Inflammatory macrophage treated with lipopolysaccharide for 4 hours (primary cell): Measurements from ENCODE around the gene PRKCD.

Experiments
- DNase-seq: peaks from one replicate; pipeline ENCODE4 v3.0.0-alpha.2; 2020

PRKCD gene

GRCh38 chr3:53193466-53194209 lies 32.6 kb downstream of the PRKCD start:
- no peak for DNase-seq

- DNase-seq, result no peak
These were observed 33.4 kb downstream of the PRKCD start for GRCh38 chr3:53194210-53195065.

GRCh38 chr3:53195066-53195450 lies 34.0 kb downstream of the PRKCD start:
- DNase-seq, result no peak

- DNase-seq, result peak; percentile 36
These were observed 34.9 kb downstream of the PRKCD start for GRCh38 chr3:53195602-53196574.

GRCh38 chr3:53196575-53197407 lies 35.8 kb downstream of the PRKCD start:
- DNase-seq, result peak; percentile 87

- no peak for DNase-seq
These were observed 37.4 kb downstream of the PRKCD start for GRCh38 chr3:53198256-53198977.

- DNase-seq, result no peak
These were observed 38.0 kb downstream of the PRKCD start for GRCh38 chr3:53198996-53199395.

- DNase-seq, result no peak
These were observed 38.8 kb downstream of the PRKCD start for GRCh38 chr3:53199834-53200233.

- DNase-seq, result no peak
These were observed 39.8 kb downstream of the PRKCD start for GRCh38 chr3:53200501-53201498.

- no peak for DNase-seq
These were observed 41.5 kb downstream of the PRKCD start for GRCh38 chr3:53202331-53203015.

GRCh38 chr3:53211706-53212702 lies 51.0 kb downstream of the PRKCD start:
- DNase-seq, result peak; percentile 68

GRCh38 chr3:53213276-53213675 lies 52.3 kb downstream of the PRKCD start:
- DNase-seq, result no peak

GRCh38 chr3:53215816-53216215 lies 54.8 kb downstream of the PRKCD start:
- no peak for DNase-seq

- peak; percentile 24 for DNase-seq
These were observed 55.7 kb downstream of the PRKCD start for GRCh38 chr3:53216723-53217122.

- DNase-seq, result no peak
These were observed 56.2 kb downstream of the PRKCD start for GRCh38 chr3:53217175-53217574.

- peak; percentile 86 for DNase-seq
These were observed 57.1 kb downstream of the PRKCD start for GRCh38 chr3:53218131-53218530.

GRCh38 chr3:53219895-53220483 lies 59.0 kb downstream of the PRKCD start:
- peak; percentile 83 for DNase-seq

GRCh38 chr3:53221345-53221744 lies 60.3 kb downstream of the PRKCD start:
- no peak for DNase-seq
